ENCODE results near the gene ITGA2B.
A peak's percentile ranks its signal among the peaks of the same experiment; 100 is the strongest.

ITGA2B gene

DNA sequence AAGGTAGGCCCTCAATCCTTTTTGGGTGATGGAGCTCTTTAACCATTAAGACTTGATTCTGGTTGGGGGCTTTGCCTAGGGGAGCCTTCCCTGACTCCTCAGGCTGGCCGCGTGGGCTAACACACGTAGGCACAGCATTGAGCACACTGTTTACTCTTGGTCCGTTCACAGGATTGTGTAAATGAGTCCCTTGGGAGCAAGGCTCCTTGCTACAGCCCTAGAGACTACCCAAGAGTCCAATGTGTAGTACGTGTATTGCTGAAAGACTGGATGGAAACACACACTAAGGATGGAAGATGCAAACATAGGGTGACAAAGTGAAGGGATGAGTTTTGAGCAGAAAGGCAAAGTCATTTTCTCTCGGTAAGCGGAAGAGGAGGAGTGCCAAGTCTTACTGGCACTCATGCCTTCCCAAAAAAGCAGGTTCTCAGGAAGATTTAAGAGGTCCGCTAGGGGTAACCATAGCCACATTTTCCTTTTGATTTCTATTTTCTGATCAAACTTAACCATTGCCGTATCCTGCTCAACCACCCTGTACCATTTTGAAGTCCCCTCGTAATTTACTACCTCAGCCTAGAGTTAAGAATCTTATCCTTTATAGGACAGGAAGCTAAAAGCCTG, 911 bp upstream of the ITGA2B start:
- Histone ChIP-seq H3K4me3 (ENCODE audit: control insufficient read depth in 1 of 7, extremely low read depth in 1 of 7, insufficient read depth in 4 of 7, low read depth in 2 of 7, low read length in 6 of 7) (peak overlapping the region in 5 of 7 experiments; percentile 5 to 39 (median 17)), H3K27ac (ENCODE audit: insufficient read depth in 1 of 2, low read depth in 1 of 2, low read length in 2 of 2, poor library complexity in 1 of 2, severe bottlenecking in 2 of 2) (peak overlapping the region; percentile 27 to 60), H3K27me3 (replicated peaks in 2 of 5; ENCODE audit: control insufficient read depth in 4 of 5, insufficient read depth in 5 of 5, low read length in 4 of 5) (no peaks in the 10 kb centered on the region), H3K9me3 (ENCODE audit: control extremely low read depth in 1 of 5, control insufficient read depth in 4 of 5, insufficient read depth in 2 of 5, low read depth in 1 of 5, low read length in 4 of 5) (no peaks in the 10 kb centered on the region), H3K36me3 (ENCODE audit: control insufficient read depth in 4 of 4, insufficient read depth in 4 of 4, low read length in 3 of 4) (no peaks in the 10 kb centered on the region), H3K4me1 (ENCODE audit: control extremely low read depth in 1 of 4, control insufficient read depth in 4 of 4, insufficient read depth in 4 of 4, low read length in 3 of 4) (peaks cover 9 to 74% (median 48%) of the 10 kb centered on the region in 4 experiments)
- POLR2A ChIA-PET: interaction anchor here (0.7 kb wide), 1 partner anchor 11 kb away, joined by 3 read pairs; no protein-coding TSS in a partner anchor
- CTCF ChIA-PET: interaction anchor here (0.9 to 9.0 kb wide), 7 partner anchors 8 to 133 kb away, joined by 3 to 76 read pairs (median 4); no protein-coding TSS in a partner anchor
- DNase-seq: peak; percentile 18 to 61 (median 49)
- WGBS (ENCODE audit: insufficient coverage): 31% methylated on average over 9 of the region's 10 CpGs

GRCh38 chr17:44389723-44390202, 314 bp upstream of the ITGA2B start:
- H3K4me1 ChIP-seq (ENCODE audit: control extremely low read depth in 1 of 4, control insufficient read depth in 4 of 4, insufficient read depth in 4 of 4, low read length in 3 of 4): peaks cover 9 to 75% (median 52%) of the 10 kb centered on the region in 4 experiments
- H3K9me3 ChIP-seq (ENCODE audit: control extremely low read depth in 1 of 5, control insufficient read depth in 4 of 5, insufficient read depth in 2 of 5, low read depth in 1 of 5, low read length in 4 of 5): no peaks in the 10 kb centered on the region
- CTCF ChIA-PET: interaction anchor here (0.9 to 9.0 kb wide), 7 partner anchors 9 to 133 kb away, joined by 3 to 76 read pairs (median 4); no protein-coding TSS in a partner anchor
- peak overlapping the region; percentile 27 to 60 for H3K27ac ChIP-seq (ENCODE audit: insufficient read depth in 1 of 2, low read depth in 1 of 2, low read length in 2 of 2, poor library complexity in 1 of 2, severe bottlenecking in 2 of 2)
- no peaks in the 10 kb centered on the region for H3K36me3 ChIP-seq (ENCODE audit: control insufficient read depth in 4 of 4, insufficient read depth in 4 of 4, low read length in 3 of 4)
- 0% methylated on average over 3 of the region's 6 CpGs for WGBS (ENCODE audit: insufficient coverage)
- POLR2A ChIA-PET: interaction anchor here (0.7 kb wide), 1 partner anchor 11 kb away, joined by 3 read pairs; no protein-coding TSS in a partner anchor
- peak; percentile 94 to 99 (median 98) for DNase-seq
- no peaks in the 10 kb centered on the region for H3K27me3 ChIP-seq (replicated peaks in 2 of 5; ENCODE audit: control insufficient read depth in 4 of 5, insufficient read depth in 5 of 5, low read length in 4 of 5)
- peak overlapping the region in 4 of 7 experiments; percentile 12 to 60 (median 28) for H3K4me3 ChIP-seq (ENCODE audit: control insufficient read depth in 1 of 7, extremely low read depth in 1 of 7, insufficient read depth in 4 of 7, low read depth in 2 of 7, low read length in 6 of 7)

- Histone ChIP-seq H3K27me3 (replicated peaks in 2 of 5; ENCODE audit: control insufficient read depth in 4 of 5, insufficient read depth in 5 of 5, low read length in 4 of 5) (peaks cover 0 to 3% (median 0%) of the 10 kb centered on the region in 5 experiments), H3K4me3 (ENCODE audit: control insufficient read depth in 1 of 7, extremely low read depth in 1 of 7, insufficient read depth in 4 of 7, low read depth in 2 of 7, low read length in 6 of 7) (peak overlapping the region in 1 of 7 experiments; percentile 16), H3K36me3 (ENCODE audit: control insufficient read depth in 4 of 4, insufficient read depth in 4 of 4, low read length in 3 of 4) (peaks cover 0 to 2% (median 0%) of the 10 kb centered on the region in 4 experiments), H3K4me1 (ENCODE audit: control extremely low read depth in 1 of 4, control insufficient read depth in 4 of 4, insufficient read depth in 4 of 4, low read length in 3 of 4) (peaks cover 9 to 64% (median 48%) of the 10 kb centered on the region in 4 experiments), H3K9me3 (ENCODE audit: control extremely low read depth in 1 of 5, control insufficient read depth in 4 of 5, insufficient read depth in 2 of 5, low read depth in 1 of 5, low read length in 4 of 5) (no peaks in the 10 kb centered on the region), H3K27ac (ENCODE audit: insufficient read depth in 1 of 2, low read depth in 1 of 2, low read length in 2 of 2, poor library complexity in 1 of 2, severe bottlenecking in 2 of 2) (no peak overlapping the region)
- POLR2A ChIA-PET: interaction anchor here (0.6 kb wide), 1 partner anchor 28 kb away, joined by 5 read pairs; no protein-coding TSS in a partner anchor
- CTCF ChIA-PET: interaction anchor here (3.0 to 9.0 kb wide), 2 partner anchors 11 to 17 kb away, joined by 19 to 76 read pairs; no protein-coding TSS in a partner anchor
- WGBS (ENCODE audit: insufficient coverage): no CpG with 5 or more reads among the region's 2 CpGs
- peak in 2 of 3 donors; percentile 49 to 65 for DNase-seq
Measured at GRCh38 chr17:44387804-44388203, 1.6 kb downstream of the ITGA2B start.

DNA sequence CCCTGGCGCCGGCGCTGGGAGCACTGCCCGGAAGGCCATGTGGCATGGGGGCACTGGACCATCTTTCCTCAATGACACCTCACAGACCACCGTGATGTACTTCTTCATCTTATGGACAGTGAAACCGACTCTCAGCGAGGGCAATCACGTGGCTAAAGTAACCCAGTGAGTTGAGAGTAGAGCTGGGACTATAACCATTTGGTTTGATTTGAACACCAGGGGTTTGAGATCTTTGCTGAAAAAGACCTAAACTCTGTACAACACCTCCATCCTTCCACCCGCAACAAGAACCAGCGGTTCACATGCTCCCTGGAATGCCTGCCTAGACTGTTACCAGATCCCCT, 3.3 kb downstream of the ITGA2B start:
- Histone ChIP-seq H3K27me3 (replicated peaks in 2 of 5; ENCODE audit: control insufficient read depth in 4 of 5, insufficient read depth in 5 of 5, low read length in 4 of 5) (peaks cover 0 to 3% (median 0%) of the 10 kb centered on the region in 5 experiments), H3K9me3 (ENCODE audit: control extremely low read depth in 1 of 5, control insufficient read depth in 4 of 5, insufficient read depth in 2 of 5, low read depth in 1 of 5, low read length in 4 of 5) (no peaks in the 10 kb centered on the region), H3K27ac (ENCODE audit: insufficient read depth in 1 of 2, low read depth in 1 of 2, low read length in 2 of 2, poor library complexity in 1 of 2, severe bottlenecking in 2 of 2) (peak overlapping the region; percentile 33 to 68), H3K4me1 (ENCODE audit: control extremely low read depth in 1 of 4, control insufficient read depth in 4 of 4, insufficient read depth in 4 of 4, low read length in 3 of 4) (peaks cover 9 to 60% (median 43%) of the 10 kb centered on the region in 4 experiments), H3K4me3 (ENCODE audit: control insufficient read depth in 1 of 7, extremely low read depth in 1 of 7, insufficient read depth in 4 of 7, low read depth in 2 of 7, low read length in 6 of 7) (peak overlapping the region in 6 of 7 experiments; percentile 23 to 83 (median 67)), H3K36me3 (ENCODE audit: control insufficient read depth in 4 of 4, insufficient read depth in 4 of 4, low read length in 3 of 4) (peaks cover 0 to 2% (median 0%) of the 10 kb centered on the region in 4 experiments)
- 29% methylated on average over 5 of the region's 10 CpGs for WGBS (ENCODE audit: insufficient coverage)
- ChIA-PET POLR2A (interaction anchor here (0.6 kb wide), 1 partner anchor 401 kb away, joined by 3 read pairs; no protein-coding TSS in a partner anchor), CTCF (interaction anchor here (0.8 to 9.0 kb wide), 7 partner anchors 10 to 30 kb away, joined by 3 to 76 read pairs (median 4); partner anchors contain the start of gene FAM171A2)
- DNase-seq: no peak

DNA sequence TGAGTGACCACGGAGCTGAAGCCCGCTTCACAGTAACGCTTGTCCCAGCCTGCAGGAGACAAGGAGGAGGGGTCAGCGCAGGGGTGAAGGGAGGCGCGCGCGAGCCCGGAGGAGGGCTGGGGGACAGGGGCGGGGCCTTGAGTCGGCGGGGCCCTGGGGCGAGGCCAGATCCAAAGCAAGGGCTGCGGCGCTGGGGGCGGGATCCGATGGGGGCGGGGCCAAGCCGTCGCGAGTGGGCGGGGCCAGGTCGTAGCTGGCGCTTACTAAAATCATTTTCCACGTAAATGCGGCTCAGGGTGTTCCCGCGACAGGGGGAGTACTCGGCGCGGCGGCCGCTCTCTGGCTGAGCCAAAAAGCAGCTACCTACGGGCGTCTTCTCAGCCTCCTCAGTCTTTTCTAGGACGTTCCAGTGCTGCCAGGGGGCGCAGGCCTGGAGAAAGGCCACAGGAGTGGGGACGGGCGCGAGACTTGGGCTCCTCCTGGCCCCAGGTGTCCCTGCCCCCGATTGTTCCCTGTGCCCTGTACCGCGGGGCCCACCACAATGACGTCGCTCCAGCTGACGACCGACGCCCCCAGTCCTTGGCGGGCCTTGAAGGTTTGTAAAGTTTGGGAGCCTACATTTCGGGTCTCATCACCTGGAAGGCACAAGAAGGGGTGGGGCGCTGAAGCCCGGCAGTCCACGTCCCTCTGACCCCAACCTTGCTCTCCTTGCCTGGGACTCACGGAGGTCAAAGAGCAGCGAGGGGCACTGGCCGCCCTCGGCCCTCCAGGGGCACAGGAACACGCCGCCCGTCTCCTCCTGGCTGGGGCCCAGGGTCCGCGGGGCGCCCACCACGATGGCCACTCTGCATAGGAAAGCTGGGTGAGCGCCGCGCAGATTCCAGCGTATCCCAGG, 3.9 kb downstream of the ITGA2B start:
- peak; percentile 92 to 94 (median 93) for DNase-seq
- ChIA-PET CTCF (interaction anchor here (0.6 to 9.0 kb wide), 11 partner anchors 8 to 138 kb away, joined by 3 to 76 read pairs (median 4); partner anchors contain the start of gene FAM171A2), POLR2A (interaction anchor here (0.5 to 1.0 kb wide), 2 partner anchors 13 to 82 kb away, joined by 3 read pairs; no protein-coding TSS in a partner anchor)
- Histone ChIP-seq H3K4me3 (ENCODE audit: control insufficient read depth in 1 of 7, extremely low read depth in 1 of 7, insufficient read depth in 4 of 7, low read depth in 2 of 7, low read length in 6 of 7) (peak overlapping the region; percentile 23 to 83 (median 66)), H3K36me3 (ENCODE audit: control insufficient read depth in 4 of 4, insufficient read depth in 4 of 4, low read length in 3 of 4) (peaks cover 0 to 2% (median 0%) of the 10 kb centered on the region in 4 experiments), H3K4me1 (ENCODE audit: control extremely low read depth in 1 of 4, control insufficient read depth in 4 of 4, insufficient read depth in 4 of 4, low read length in 3 of 4) (peaks cover 7 to 54% (median 38%) of the 10 kb centered on the region in 4 experiments), H3K27me3 (replicated peaks in 2 of 5; ENCODE audit: control insufficient read depth in 4 of 5, insufficient read depth in 5 of 5, low read length in 4 of 5) (peaks cover 0 to 3% (median 0%) of the 10 kb centered on the region in 5 experiments), H3K27ac (ENCODE audit: insufficient read depth in 1 of 2, low read depth in 1 of 2, low read length in 2 of 2, poor library complexity in 1 of 2, severe bottlenecking in 2 of 2) (peak overlapping the region; percentile 33 to 68), H3K9me3 (ENCODE audit: control extremely low read depth in 1 of 5, control insufficient read depth in 4 of 5, insufficient read depth in 2 of 5, low read depth in 1 of 5, low read length in 4 of 5) (no peaks in the 10 kb centered on the region)
- 6% methylated on average over 57 of the region's 68 CpGs for WGBS (ENCODE audit: insufficient coverage)

DNA sequence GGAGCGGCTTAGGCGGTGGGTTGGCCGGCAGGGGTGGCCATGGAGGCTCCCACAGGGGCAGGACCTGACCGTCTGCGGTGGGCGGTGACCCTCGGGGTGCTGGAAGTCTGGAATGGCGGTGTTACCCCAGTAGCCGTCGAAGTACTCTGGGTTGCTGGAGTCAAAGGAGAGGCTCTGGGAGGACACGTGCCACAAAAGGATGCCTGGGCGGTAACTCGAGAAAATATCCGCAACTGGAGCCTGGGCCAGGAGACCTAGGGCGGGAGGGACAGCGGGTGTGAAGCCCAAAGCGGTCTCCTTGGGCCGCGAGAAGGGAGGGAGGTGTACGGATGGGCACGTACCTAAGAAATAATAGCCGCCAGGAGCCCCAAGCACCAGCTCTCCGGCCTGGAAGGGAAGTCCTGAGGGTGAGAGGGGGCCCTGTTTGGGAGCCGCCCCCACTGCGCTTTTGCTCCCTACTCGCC, 4.6 kb downstream of the ITGA2B start:
- CTCF ChIA-PET: interaction anchor here (0.6 to 9.0 kb wide), 7 partner anchors 9 to 138 kb away, joined by 3 to 76 read pairs (median 5); partner anchors contain the start of gene FAM171A2
- H3K4me1 ChIP-seq (ENCODE audit: control extremely low read depth in 1 of 4, control insufficient read depth in 4 of 4, insufficient read depth in 4 of 4, low read length in 3 of 4): peaks cover 5 to 47% (median 31%) of the 10 kb centered on the region in 4 experiments
- 13% methylated on average over 26 of the region's 26 CpGs for WGBS (ENCODE audit: insufficient coverage)
- no peak for DNase-seq
- peaks cover 0 to 2% (median 0%) of the 10 kb centered on the region in 4 experiments for H3K36me3 ChIP-seq (ENCODE audit: control insufficient read depth in 4 of 4, insufficient read depth in 4 of 4, low read length in 3 of 4)
- H3K27ac ChIP-seq (ENCODE audit: insufficient read depth in 1 of 2, low read depth in 1 of 2, low read length in 2 of 2, poor library complexity in 1 of 2, severe bottlenecking in 2 of 2): no peak overlapping the region
- POLR2A ChIA-PET: interaction anchor here (1.0 kb wide), 1 partner anchor 13 kb away, joined by 3 read pairs; no protein-coding TSS in a partner anchor
- H3K4me3 ChIP-seq (ENCODE audit: control insufficient read depth in 1 of 7, extremely low read depth in 1 of 7, insufficient read depth in 4 of 7, low read depth in 2 of 7, low read length in 6 of 7): peak overlapping the region; percentile 11 to 83 (median 57)
- peaks cover 0 to 3% (median 0%) of the 10 kb centered on the region in 5 experiments for H3K27me3 ChIP-seq (replicated peaks in 2 of 5; ENCODE audit: control insufficient read depth in 4 of 5, insufficient read depth in 5 of 5, low read length in 4 of 5)
- no peaks in the 10 kb centered on the region for H3K9me3 ChIP-seq (ENCODE audit: control extremely low read depth in 1 of 5, control insufficient read depth in 4 of 5, insufficient read depth in 2 of 5, low read depth in 1 of 5, low read length in 4 of 5)

All from common myeloid progenitor, CD34-positive (primary cell).